ENCODE results near the gene CAMKMT.

CAMKMT gene

GRCh38 chr2:44682459-44682858 lies 320.7 kb downstream of the CAMKMT start:
- H3K9ac ChIP-seq (ENCODE audit: low read length), result no peak overlapping the region
- no peak overlapping the region for H3K4me2 ChIP-seq (ENCODE audit: low read depth, low read length, poor library complexity, severe bottlenecking)
- no peaks in the 10 kb centered on the region for H3K36me3 ChIP-seq (ENCODE audit: low read length)
- no peak overlapping the region for H3K4me3 ChIP-seq (ENCODE audit: insufficient read depth, low read length, poor library complexity, severe bottlenecking)
- no peaks in the 10 kb centered on the region for H3K9me3 ChIP-seq (ENCODE audit: insufficient read depth, low read length)
- H3K27ac ChIP-seq (ENCODE audit: low read depth, low read length), result no peak overlapping the region
- H2AFZ ChIP-seq (ENCODE audit: low read depth, low read length, severe bottlenecking), result no peak overlapping the region
- no peaks in the 10 kb centered on the region for H3K79me2 ChIP-seq (ENCODE audit: insufficient read depth, low read length)
- no peaks in the 10 kb centered on the region for H3F3A ChIP-seq (ENCODE audit: insufficient read depth)
- H3K27me3 ChIP-seq (ENCODE audit: low read length), result no peaks in the 10 kb centered on the region
- TF ChIP-seq EZH2phosphoT487 (conservative IDR thresholded peaks at IDR 0.05; ENCODE audit: low read length), result no peak
- no peaks in the 10 kb centered on the region for H3K9me2 ChIP-seq (replicated peaks; ENCODE audit: insufficient read depth, low read length)
- no peaks in the 10 kb centered on the region for H4K20me1 ChIP-seq (ENCODE audit: low read depth, low read length)

GRCh38 chr2:44684559-44684958 lies 322.8 kb downstream of the CAMKMT start:
- Histone ChIP-seq H3K9ac (ENCODE audit: low read length) (no peak overlapping the region), H3K36me3 (ENCODE audit: low read length) (no peaks in the 10 kb centered on the region), H3K9me3 (ENCODE audit: insufficient read depth, low read length) (no peaks in the 10 kb centered on the region), H4K20me1 (ENCODE audit: low read depth, low read length) (no peaks in the 10 kb centered on the region), H3K4me2 (ENCODE audit: low read depth, low read length, poor library complexity, severe bottlenecking) (no peak overlapping the region), H3K4me3 (ENCODE audit: insufficient read depth, low read length, poor library complexity, severe bottlenecking) (no peak overlapping the region), H2AFZ (ENCODE audit: low read depth, low read length, severe bottlenecking) (no peak overlapping the region), H3K79me2 (ENCODE audit: insufficient read depth, low read length) (no peaks in the 10 kb centered on the region), H3K9me2 (replicated peaks; ENCODE audit: insufficient read depth, low read length) (no peaks in the 10 kb centered on the region), H3K27me3 (ENCODE audit: low read length) (no peaks in the 10 kb centered on the region), H3K27ac (ENCODE audit: low read depth, low read length) (no peak overlapping the region), H3F3A (ENCODE audit: insufficient read depth) (no peaks in the 10 kb centered on the region)
- no peak for TF ChIP-seq EZH2phosphoT487 (conservative IDR thresholded peaks at IDR 0.05; ENCODE audit: low read length)
- no peak for TF ChIP-seq CTCF (IDR thresholded peaks at IDR 0.05; ENCODE audit: insufficient read depth, low read length, poor library complexity, severe bottlenecking)

GRCh38 chr2:44686561-44686960 lies 324.8 kb downstream of the CAMKMT start:
- Histone ChIP-seq H3K4me3 (ENCODE audit: insufficient read depth, low read length, poor library complexity, severe bottlenecking) (no peak overlapping the region), H3K27ac (ENCODE audit: low read depth, low read length) (no peak overlapping the region)

More at GRCh38 chr2:44686561-44686960, 324.8 kb downstream of the CAMKMT start:
- no peaks in the 10 kb centered on the region for H3K36me3 ChIP-seq (ENCODE audit: low read length)
- H3K9me3 ChIP-seq (ENCODE audit: insufficient read depth, low read length), result no peaks in the 10 kb centered on the region
- H3F3A ChIP-seq (ENCODE audit: insufficient read depth), result no peaks in the 10 kb centered on the region
- no peak overlapping the region for H3K9ac ChIP-seq (ENCODE audit: low read length)
- TF ChIP-seq EZH2phosphoT487 (conservative IDR thresholded peaks at IDR 0.05; ENCODE audit: low read length) (no peak), CTCF (IDR thresholded peaks at IDR 0.05; ENCODE audit: insufficient read depth, low read length, poor library complexity, severe bottlenecking) (no peak)
- no peaks in the 10 kb centered on the region for H4K20me1 ChIP-seq (ENCODE audit: low read depth, low read length)
- no peaks in the 10 kb centered on the region for H3K27me3 ChIP-seq (ENCODE audit: low read length)
- no peaks in the 10 kb centered on the region for H3K79me2 ChIP-seq (ENCODE audit: insufficient read depth, low read length)
- no peaks in the 10 kb centered on the region for H3K9me2 ChIP-seq (replicated peaks; ENCODE audit: insufficient read depth, low read length)
- no peak overlapping the region for H2AFZ ChIP-seq (ENCODE audit: low read depth, low read length, severe bottlenecking)
- H3K4me2 ChIP-seq (ENCODE audit: low read depth, low read length, poor library complexity, severe bottlenecking), result no peak overlapping the region
